ENCODE measurements around the gene OAS2.
A peak's percentile ranks its signal among the peaks of the same experiment; 100 is the strongest.

Gene OAS2

DNA sequence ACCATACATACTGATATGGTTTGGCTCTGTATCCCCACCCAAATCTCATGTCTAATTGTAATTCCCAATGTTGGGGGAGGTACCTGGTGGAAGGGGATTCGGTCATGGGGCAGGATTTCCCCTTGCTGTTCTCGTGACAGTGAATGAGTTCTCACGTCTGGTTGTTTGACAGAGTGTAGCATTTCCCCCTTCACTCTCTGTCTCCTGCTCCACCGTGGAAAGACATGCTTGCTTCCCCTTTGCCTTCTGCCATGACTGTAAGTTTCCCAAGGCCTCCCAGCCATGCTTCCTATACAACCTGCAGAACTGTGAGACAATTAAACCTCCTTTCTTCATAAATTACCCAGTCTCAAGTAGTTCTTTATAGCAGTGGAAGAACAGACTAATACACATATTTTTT lies 49.4 kb downstream of the OAS2 start:
- no peak for DNase-seq

DNA sequence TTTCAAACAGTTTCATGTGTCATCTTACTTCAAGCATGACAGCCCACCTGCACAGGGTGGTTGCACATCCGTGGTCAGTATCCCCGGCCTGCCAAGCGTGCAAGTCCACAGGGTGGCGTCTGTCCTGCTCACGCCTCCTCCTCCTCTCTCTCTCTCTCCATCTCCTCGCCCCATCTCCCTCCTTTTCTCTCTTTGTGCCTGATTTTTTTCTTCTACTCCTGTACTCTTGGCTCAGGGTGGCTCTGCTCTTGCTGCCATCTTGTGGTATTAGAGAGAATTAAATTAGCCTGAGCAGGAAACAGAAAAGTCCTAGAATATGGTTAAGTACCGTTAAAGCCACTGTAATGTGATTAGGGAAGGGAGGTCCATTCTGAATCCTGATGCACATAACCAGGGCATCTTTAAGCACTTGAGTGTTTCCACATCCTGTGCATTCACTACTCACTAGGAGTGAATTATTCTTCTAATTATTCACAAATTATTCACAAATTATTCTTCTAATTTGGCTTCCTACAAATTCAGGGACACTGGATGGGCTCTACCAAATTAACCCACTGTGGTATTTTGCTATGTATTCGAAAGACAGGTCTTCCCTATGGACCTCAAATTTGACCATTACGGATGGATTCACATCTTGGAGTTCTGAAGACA lies 52.7 kb downstream of the OAS2 start:
- DNase-seq = peak; percentile 59 to 85

DNA sequence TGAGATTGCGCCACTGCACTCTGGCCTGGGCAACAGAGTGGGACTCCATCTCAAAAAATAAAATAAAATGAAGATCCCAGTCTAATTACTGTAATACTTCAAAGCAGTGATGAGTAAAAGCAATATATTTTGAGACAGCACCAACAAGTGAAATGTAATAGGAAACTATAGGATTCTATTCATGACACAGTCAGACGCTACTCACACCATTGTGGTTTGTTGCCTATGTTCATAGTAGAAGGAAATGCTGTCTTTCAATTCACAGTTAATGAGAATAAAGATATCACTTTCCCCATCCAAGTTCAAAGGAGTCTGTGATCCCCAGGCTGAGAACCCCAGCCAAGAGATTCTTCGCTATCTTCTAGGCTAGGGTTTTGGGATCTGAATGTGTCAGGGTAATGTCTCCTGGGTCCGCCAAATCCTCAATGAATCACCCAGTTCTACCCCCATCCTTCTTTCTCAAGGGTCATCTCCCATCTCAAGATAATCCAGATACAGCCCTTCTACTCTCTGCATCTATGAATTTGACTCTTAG lies 61.7 kb downstream of the OAS2 start:
- DNase-seq = no peak

DNA sequence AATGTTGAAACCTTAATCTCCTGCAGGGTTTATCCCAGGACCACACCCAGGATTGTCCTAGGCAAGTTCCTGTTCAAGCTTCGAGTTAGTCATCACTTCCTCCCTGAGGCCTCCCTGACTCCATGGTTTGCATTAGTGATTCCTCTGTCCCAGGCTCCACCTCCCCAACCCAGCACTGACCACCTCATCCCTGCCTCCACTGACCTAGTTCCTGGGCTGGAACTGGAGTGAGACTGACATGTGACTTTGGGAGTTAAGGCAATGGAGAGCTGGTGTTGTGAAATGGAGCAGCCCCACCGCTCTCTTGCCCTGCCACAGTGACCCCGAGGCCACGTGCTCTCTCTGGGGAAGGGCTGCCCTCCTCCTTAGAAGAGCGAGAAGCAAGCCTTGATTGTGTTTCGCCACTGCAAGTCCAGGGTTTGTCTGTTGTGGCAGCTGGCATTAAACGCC lies 62.4 kb downstream of the OAS2 start:
- DNase-seq = peak; percentile 85 to 94

DNA sequence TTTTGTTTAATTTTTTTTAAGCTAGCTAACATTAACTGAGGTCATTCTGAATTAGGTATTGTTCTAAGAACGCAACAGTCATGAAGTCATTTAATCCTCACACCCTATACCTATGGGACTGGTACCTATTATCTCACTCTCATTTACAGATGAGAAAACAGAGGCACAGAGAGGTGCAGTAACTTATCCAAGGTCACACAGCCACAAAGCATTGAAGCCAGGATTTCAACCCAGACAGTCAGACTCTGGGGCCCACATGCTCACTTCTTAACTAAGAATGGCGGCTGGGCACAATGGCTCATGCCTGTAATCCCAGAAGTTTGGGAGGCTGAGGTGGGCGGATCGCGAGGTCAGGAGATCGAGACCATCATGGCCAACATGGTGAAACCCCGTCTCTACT lies 63.2 kb downstream of the OAS2 start:
- DNase-seq = no peak

DNA sequence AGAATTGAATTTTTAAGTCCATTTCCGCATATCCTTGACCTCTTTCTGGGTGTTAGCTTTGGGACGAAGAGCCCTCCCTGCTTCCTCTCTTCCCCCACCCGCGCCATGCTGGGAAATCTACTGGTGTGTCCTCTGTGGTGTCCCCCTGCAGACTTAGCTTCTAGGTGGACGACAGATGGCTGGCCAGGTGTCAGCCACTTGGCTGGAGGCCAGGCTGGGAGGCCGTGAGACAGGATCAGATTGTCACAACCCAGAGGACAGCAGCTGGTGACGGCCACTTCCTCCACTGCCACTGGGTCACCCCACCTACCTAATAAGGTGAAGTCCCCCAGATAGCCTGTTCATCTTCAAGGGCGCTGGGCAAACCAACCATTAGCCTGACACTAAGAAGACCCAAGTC lies 64.9 kb downstream of the OAS2 start:
- DNase-seq = no peak

DNA sequence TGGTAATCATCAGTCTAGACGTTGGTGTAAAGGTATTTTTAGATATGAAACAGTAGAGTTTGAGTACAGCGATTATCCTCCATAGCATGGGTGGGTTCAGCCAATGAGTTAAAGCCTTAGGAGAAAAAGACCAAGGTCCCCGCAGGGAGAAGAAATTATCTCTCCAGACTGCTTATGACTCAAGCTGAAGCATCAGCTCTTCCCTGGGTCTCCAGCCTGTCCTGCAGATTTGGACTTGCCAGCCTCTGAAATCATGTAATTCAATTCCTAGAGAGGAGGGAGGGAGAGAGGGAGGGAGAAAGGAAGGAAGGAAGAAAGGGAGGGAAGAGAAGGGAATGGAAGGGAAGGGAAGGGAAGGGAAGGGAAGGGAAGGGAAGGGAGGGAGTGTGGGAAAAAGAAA lies 66.2 kb downstream of the OAS2 start:
- no peak for DNase-seq

DNA sequence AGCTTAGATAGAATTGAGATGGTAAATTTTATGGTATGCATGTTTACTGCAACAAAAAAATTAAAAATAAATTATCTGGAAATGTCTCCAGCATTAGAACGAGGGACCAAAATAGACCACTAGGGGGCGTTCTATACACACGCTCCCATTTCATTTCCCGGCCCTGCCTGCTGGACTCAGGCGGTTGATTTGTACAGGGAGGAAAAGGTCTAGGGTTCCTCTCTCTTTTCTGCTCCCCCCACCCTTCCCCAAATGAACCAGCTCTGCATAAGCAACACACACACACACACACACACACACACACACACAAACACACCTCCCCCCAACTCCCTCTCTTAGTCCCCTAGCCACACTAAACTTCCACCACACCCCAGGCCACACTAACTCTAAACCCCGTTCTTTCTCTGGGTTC lies 70.4 kb downstream of the OAS2 start:
- peak; percentile 7 to 69 for DNase-seq

DNA sequence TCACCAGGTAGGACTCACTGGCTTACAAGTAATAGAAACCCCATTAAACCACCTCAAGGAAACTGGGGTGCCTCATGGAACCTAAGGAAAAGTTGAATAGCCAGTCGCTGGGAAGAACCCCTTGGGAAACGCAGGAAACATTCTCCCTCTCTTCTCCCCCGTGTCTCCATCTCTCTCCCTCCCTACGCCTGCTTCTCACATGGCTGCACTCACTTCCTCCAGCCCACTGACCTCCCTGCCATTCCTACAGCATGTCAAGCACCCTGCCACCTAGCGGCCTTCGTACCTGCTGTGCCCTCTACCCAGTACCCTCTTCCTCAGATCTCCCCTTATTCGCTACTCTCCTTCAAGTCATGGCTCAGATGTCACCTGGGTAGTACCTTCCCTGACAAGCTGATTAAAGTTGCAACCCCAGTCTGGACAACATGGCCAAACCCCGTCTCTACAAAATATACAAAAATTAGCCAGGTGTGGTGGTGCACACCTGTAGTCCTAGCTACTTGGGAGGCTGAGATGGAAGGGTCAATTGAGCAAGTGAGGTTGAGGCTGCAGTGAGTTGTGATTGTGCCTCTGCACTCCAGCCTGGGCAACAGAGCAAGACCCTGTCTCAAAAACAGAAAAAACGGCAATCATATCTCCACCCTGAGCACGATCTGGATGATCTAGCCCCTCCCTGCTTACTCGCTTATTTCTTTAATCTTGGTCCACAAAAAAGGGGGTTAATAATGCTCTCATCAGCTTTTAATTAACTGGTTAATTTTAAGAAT lies 71.8 kb downstream of the OAS2 start:
- DNase-seq = no peak

DNA sequence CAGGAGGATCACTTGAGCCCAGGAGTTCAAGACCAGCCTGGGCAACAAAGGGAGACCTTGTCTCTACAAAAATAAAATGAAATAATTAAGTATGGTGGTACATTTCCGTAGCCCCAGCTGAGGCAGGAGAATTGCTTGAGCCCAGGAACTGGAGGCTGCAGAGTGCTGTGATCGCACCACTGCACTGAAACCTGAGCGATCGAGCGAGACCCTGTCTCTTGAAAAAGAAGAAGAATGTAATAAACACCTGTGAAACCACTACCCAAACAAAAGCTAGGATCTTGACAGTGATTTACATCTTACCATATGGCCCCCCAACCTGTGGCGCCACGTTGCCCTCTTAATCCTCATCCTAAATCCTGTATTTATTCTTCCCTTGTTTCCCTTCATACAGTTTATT lies 72.5 kb downstream of the OAS2 start:
- DNase-seq = no peak

DNA sequence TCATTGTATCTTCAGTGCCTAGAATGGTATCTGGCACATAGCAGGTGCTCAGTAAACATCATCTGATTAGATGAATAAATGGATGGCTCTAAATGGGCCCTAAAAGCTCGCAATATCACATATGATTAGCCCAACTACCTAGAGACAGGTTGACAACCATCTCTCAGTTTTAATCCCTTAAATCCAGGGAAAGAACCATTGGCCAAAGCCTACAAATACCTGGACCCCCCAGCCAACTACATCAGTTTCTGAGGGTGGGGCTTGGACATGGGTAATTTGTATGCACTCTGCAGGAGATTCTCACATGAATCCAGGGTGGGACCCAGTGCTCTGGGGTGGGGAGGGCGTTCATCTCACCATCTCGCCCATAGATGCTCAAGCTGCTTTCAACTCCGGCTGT lies 73.4 kb downstream of the OAS2 start:
- no peak for DNase-seq

DNA sequence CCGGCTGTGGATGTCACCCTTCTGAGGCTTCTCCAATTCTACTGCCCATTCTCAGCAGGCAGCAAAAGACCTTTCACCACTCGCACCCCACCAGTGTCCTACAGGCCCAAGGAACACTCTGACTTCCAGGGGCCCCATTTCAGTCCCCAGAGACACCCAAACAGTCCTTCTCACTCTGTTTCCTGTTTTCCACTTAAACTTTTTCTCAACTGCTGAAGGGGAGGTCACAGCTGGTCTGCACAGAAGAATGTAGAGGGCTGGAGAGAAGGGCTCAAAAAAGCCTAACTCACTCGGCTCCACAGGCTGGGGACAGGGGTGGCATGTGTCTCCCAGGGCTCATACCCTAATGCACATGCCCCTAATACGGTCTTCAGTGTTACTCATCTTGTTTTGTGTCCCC lies 74.0 kb downstream of the OAS2 start:
- DNase-seq = no peak

DNA sequence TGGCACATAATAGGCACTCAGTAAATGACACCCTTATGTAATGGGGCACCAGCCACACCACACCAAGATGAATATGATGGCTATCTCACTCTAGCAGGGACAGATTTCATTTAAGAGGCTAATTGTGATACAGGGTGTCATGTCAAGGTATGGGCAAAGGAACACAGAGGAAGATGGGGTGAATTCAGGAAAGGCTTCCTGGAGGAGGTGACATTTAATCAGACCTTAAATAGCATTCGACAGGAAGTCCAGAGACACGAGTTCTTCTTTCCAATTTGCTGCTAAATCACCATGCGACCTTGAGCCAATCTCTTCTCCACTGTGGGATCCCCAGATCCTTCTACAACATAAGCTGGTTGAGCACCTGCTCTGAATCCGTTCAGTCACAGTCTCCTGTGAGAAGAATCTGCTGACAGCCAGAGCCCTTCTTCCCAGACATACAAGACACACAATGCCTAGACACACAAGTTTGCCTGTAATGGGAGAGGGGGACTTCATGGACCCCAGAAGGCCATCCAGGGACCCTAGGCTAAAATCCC lies 76.7 kb downstream of the OAS2 start:
- no peak for DNase-seq

DNA sequence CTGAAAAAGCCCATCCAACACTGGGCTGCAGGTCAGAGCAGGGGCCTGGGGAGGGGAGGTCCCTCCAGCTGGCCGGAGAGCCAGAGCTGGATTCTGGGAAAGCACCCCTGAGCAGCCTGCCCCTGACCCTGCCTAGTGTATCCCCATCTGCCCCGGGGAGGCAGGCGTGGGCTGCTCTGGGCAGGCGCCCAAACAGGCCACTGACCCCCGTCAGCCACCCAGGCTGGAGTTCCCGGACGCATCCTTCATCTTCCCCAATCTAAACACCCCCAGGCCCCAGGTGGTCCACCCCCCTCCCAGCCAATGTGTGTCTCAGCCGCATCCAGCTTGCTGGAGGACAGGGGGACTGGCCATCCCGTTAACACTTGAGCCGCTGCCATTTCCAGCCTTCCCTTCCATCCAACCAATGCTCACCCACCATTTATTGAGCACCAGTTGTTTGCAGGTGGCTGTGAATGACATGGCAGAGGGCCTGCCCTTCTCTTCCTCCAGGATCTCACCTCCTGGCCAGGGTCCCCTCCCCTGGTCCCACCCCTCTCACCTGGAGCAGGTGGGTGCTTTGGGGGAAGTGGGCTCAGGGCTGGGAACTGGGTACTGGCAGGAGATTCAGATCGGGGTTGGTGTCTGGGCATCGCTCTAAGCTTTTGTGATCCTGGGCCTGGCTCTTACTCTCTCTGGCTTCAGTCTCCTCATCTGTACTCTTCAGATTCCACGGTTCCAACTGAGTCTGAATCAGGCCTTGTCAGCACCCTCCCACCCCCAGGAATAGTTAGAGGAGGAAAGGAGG lies 77.5 kb downstream of the OAS2 start:
- no peak for DNase-seq

DNA sequence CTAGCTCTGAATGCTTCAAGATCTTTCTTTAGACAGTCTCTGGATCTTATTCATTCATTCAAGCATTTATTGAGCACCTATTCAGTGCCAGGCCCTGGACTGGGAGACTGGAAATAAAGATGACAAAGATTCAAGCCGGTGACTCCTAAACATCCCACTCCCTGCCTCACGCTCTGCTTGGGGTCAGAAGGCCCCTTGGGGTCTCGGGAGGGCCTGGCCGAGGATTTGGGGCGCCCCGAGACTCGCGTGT lies 78.0 kb downstream of the OAS2 start:
- no peak for DNase-seq

DNA sequence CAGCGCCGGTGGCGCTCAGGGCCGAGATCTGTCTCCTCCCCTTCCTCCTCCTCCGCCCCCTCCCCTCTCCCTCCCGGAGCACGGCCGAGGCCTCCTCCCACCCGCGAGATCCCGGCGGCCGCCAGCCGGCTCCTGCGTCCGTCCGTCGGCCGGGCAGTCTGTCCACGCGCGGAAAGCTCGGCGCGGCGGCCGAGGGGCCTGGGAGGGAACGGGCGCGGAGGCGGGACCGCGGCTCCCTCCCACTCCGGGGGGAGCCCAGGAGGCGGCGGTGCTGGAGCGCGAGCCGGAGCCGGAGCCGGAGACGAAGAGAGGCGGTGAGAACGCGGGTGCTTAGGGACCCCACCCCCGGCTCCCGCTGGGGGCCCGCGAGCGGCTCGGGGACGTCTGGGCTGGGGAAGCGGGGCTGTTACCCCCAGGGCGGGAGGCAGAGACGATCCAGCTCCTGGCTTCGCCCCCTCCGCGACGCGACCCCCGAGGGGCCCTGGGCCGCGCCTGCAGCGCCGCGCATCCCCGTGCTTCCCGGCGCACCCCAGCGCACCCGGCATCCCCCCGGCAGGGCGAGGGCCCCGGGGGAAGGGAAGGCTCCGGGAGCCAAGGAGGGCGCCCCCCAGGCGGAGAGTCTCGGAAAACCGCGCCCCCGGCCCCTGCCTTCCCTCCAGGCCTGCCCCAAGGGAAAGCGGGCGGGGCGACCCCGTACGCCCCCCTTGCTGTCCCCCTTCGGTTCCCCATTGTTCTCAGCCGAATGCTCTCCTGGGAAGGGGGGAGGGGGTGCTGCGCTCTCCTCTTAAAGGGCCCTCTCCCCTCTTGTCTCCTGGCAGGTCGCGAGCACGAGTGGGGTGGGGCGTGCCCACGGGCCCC lies 78.5 kb downstream of the OAS2 start, which contains the start of gene DTX1:
TSS of gene DTX1 (plus strand) at position 100 of the 858 bp plus-strand sequence. CDS start 1,463 bp downstream, outside the sequence.
- DNase-seq = no peak

DNA sequence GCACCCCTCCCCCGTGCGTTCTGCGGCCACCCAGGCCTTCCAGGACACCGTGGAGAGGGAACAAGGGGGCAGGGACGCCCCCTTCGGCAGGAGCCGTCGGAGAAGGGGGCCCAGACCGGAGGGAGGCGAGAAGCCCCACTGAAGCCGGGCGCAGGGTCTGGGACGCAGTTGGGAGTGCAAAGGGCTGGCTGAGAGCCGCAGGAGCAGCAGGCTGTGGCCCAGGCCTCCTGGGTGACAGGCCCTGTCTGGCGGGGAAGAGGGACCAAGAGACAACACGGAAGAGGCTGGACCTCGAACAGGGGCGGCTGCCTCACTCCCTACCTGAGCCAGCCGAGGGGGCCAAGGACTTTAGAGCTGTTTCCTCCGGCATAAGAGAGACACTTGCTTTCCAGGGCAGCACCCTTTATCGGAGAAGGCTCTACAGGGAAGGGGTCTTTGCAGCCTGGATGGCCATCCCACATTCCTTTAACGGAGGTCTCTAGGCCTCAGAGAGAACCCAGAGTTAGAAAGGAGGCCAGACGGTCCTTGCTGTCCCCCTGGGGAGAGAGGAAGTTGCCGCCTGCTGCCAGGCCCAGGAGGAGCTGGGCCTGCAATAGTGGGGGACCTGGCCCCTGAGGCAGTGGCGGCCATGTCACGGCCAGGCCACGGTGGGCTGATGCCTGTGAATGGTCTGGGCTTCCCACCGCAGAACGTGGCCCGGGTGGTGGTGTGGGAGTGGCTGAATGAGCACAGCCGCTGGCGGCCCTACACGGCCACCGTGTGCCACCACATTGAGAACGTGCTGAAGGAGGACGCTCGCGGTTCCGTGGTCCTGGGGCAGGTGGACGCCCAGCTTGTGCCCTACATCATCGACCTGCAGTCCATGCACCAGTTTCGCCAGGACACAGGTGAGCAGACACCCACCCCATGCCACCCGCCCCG lies 79.5 kb downstream of the OAS2 start:
- no peak for DNase-seq

DNA sequence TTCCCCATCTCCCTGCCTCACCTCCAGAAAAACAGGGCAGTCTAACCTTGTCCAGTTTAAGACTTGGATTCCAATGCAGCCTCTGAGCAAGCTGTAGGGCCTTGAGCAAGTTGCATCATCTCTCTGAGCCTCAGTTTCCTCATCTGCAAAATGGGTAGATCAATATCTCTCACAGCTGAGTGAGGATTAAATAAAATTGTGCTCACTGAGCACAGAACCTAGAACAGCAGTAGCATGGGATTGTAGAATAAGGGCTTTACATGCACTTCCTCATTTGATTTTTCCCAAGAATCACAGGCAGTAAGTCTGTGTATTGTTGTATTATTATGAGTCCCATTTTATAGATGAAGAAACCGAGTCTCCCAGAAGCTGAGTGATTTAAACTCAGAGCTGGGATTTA lies 80.2 kb downstream of the OAS2 start:
- no peak for DNase-seq

DNA sequence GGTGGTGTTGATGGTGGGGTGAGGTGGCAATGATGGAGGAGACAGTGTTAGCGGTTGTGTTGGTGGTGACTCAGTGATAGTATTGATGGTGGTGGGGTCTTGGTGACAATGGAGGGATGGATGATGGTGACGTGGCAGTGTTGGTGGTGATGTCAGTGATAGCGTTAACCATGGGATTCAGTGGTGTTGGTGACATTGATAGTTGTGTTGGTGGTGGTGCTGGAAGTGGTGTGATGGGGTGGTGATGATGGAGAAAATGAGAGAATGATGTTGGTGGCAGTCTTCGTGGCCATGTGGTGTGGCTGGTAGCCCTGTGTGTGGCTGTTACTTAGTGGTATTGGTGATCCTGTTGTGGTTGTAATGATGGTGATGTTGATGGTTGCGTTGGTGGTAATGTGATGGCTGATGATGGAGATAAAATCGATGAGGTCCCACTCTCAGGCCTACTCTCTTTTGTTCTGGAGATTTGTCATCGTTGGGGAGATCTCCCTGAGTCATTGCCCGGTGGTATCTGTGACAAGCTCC lies 80.8 kb downstream of the OAS2 start:
- no peak for DNase-seq

DNA sequence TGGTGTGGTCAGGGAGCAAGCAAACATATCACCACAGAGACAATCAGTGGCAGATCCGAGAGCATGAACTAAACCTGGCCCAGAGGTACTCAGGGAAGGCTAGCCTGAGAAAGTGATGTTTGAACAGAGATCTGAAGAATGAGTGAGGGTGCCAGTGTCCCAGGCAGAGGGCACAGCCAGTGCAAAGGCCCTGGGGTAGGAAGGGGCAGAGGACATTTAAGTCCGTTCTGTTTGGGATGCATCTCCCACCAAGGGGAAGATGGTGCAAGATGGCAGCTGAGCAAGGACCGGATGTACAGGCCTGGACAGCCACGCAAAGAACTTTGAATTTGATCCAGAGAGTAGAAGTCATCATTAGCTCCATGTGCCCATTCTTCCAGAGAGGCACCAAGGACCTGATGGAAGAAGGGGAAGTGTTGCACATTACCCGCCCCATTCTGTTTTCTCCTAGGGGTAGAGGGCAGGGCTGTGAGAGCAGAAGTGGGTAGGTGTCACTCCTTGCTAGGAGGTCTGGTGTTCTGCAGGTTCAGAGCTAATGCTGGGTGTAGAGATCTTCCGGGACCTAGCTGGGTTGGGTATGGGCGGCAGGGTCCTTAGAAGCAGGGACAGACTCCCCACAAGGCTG lies 82.1 kb downstream of the OAS2 start:
- DNase-seq = no peak
